Astrocyte (in vitro differentiated cells and primary cell): ENCODE measurements around the gene NUAK2.

Source experiments
- EZH2 ChIP-seq: IDR thresholded peaks from 2 replicates; pipeline ENCODE4 v1.6.1; 2012; ENCODE audit warnings: mild to moderate bottlenecking, low read length, inconsistent platforms; ENCODE audit not compliant: insufficient read depth
- TF ChIP-seq, protein P1 (sequence below): IDR thresholded peaks from 2 replicates; pipeline ENCODE4 v1.5.1; 2011; ENCODE audit warnings: low read depth, mild to moderate bottlenecking, inconsistent platforms, low read length, moderate library complexity; ENCODE audit not compliant: insufficient read depth

DNA sequence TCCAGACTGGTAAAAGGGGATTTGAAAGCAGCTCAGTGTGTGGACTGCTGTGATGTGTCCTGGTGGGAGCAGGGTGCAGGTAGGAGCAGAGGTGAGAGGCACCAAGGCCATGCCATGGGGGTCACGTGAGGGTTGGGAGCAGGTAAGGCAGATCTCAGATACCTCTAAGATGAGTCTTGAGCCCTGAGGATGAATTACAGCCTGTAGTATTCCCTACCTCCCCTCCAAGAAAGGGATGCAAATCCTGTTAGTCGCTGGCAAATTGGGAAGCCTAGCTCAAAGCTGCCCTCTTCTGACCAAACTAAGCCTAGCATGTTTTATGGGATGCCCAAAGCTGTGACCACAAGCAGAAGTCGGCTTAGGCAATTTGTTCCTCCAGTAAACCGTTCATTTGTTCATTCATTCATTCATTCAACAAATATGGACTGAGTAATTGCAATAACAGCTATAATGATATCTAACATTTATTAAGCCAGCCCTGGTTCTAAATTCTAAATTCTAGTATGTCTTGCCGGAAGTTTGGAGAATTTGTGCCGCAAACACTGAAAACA lies 3.9 kb upstream of the NUAK2 start:
- TF ChIP-seq, protein P1, sequence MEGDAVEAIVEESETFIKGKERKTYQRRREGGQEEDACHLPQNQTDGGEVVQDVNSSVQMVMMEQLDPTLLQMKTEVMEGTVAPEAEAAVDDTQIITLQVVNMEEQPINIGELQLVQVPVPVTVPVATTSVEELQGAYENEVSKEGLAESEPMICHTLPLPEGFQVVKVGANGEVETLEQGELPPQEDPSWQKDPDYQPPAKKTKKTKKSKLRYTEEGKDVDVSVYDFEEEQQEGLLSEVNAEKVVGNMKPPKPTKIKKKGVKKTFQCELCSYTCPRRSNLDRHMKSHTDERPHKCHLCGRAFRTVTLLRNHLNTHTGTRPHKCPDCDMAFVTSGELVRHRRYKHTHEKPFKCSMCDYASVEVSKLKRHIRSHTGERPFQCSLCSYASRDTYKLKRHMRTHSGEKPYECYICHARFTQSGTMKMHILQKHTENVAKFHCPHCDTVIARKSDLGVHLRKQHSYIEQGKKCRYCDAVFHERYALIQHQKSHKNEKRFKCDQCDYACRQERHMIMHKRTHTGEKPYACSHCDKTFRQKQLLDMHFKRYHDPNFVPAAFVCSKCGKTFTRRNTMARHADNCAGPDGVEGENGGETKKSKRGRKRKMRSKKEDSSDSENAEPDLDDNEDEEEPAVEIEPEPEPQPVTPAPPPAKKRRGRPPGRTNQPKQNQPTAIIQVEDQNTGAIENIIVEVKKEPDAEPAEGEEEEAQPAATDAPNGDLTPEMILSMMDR, result peak; percentile 69
- TF ChIP-seq EZH2, result no peak
